ENCODE data around the gene RSRC1.
A peak's percentile ranks its signal among the peaks of the same experiment; 100 is the strongest.
"Not testable (repeated sequence)": the region's sequence is repeated elsewhere in the genome, so short reads cannot be mapped to it uniquely, and the experiment has no call there.

Gene RSRC1

DNA sequence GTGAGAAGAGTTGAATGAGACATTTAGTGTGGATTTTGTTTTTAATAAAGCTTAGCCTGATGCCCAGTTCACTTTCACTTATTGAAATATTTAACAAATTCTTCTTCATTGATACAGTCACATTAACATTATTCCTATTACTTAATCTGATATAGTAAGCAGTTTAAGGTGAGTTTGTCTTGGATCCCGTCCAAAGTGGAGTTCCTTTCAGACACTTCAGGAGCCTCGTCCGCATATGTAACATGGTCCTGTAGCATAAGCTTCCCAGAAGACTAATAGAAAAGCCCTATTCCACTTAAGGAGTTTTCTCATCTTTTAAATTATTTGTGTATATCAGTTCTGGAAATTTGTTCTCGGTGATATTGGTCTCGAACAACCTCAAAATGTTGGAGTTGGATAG is 421.4 kb downstream of the RSRC1 start:
- DNase-seq (ENCODE audit: low read depth), result no peak

DNA sequence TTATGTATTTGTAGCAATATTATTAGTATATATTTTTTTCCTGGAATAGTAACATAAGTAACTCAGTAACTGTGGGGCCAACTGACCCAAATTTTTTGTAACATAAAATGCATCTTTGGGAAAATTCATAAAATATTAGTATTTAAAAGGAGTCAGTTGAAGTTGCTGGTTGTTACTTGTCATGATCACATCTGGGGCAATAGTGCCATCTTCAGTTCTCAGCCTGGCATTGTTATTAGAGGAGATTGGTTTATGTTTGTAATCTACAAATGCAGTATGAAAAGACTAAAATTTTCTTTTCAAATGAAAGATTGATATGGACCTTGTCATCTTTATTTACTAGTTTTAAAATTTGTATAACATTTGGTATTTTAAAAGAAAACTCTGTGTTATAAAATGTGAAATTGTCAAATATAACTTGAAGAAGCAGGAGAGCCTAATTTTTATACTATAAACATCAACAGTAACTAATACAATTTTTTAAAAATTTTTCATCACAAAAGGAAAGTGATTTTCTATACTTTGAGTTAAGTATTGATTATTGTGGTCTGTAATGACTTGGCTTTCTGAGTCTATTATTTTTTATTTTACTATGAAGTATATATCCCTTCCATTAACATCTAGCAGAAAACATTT is 422.3 kb downstream of the RSRC1 start:
- DNase-seq (ENCODE audit: low read depth), result no peak

DNA sequence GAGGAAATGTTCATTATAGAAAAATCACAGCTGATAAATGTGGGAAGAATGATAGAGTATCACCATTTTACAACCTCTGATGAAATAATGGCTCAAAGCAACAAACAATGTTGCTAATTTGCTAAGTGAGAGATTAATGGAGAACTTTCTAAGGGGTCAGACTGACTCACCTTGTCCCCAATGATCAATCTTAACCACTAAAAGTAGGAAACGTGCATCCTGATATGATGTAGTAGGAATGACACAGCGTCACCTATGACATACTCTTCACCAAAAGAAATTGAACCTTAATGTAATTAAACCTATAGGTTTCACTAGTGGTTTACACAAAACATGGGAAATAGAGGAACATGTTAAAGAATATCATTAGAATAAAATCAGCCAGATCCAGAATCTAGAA is 426.0 kb downstream of the RSRC1 start:
- DNase-seq (ENCODE audit: low read depth), result no peak

DNA sequence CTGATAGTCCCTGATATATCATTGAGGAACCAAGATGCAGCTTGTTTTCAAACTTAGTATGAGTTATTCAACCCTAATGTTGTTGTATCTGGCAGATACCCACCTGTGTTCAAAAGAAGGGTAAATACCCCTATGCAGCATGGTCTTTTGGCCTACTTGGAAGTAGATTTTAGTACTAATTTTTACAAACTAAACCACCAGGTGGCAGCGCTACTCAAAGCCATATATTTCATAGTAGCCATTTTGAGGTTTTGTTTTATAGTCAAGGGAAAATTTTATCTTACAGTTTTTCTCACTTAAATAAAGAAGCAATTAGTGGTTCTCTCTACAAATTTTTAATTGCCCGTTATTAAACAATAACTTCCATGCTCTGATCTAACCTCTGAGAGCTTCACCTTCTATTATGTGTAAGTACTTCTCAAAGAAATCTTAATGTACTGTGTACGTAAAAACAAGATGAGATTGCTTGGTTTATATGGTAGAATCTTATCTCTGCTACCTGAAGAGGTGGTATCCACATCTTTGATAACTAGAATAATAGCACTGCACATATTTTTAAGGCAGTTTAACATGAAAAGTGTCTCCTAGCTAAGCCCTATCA is 429.6 kb downstream of the RSRC1 start:
- no peak for DNase-seq (ENCODE audit: low read depth)

DNA sequence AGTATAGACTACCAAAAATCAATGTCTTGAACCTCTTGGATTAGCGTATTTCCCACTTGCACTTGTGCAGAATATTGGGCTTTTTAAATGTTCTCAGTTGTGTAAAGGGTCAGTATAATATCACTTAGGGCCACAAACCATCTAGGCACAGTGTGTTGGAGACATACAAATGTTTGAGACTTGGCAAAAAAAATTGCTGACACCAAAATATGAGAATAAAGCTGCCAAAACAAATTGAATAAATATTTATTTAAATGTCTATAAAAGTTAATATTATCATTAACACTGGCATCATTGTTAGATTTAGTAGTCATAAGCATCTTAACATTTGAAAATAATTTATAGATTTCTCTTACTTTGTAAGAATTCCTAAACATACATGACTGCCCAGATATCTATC is 430.2 kb downstream of the RSRC1 start:
- DNase-seq (ENCODE audit: low read depth), result no peak

DNA sequence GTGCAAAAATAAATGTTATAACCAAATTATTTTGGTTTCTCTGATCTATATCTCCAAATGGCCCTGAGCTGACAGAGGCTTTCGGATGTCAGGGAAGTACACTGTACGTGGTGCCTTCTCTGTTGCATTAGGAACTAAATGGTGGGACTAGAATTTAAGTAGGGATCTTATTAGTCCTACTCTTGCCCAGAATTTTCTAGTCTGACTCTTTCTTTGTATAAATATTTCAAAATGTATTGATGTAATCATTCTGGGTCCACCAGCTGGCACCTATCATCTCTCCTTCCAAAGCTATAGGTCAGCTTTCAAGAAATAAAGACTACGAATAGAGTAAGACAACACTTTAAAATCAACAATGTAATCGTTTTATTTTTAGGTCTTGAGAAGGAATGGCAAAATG is 438.8 kb downstream of the RSRC1 start:
- no peak for DNase-seq (ENCODE audit: low read depth)

DNA sequence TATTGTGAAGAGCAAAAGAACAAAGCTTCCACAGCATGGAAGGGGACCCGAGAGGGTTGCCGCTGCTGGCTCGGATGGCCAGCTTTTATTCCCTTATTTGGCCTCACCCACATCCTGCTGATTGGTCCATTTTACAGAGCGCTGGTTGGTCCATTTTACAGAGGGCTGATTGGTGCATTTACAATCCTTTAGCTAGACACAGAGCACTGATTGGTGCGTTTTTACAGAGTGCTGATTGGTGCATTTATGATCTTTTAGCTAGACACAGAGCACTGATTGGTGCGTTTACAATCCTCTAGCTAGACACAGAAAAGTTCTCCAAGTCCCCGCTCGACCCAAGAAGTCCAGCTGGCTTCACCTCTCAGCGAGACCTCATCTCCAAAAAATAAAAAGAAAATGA is 440.0 kb downstream of the RSRC1 start:
- not testable (repeated sequence) for DNase-seq (ENCODE audit: low read depth)

DNA sequence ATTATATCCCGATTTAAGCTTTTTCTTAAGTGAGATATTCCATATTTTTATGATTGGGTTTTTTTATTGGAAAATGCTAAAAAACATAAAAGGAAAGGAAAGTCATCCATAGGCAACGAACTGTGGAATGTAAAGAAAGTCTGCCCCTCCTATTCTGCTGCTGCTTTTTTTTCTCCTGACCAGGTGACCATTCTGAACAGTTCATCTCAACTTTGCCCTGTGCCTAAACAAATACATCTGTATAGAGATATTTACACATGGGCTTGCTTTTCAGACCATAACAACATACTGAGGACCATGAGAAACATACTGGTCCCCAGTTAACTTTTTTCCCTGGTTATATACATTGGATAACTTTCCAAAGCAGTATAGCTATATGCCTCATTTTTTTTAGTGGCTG is 442.2 kb downstream of the RSRC1 start:
- no peak for DNase-seq (ENCODE audit: low read depth)

DNA sequence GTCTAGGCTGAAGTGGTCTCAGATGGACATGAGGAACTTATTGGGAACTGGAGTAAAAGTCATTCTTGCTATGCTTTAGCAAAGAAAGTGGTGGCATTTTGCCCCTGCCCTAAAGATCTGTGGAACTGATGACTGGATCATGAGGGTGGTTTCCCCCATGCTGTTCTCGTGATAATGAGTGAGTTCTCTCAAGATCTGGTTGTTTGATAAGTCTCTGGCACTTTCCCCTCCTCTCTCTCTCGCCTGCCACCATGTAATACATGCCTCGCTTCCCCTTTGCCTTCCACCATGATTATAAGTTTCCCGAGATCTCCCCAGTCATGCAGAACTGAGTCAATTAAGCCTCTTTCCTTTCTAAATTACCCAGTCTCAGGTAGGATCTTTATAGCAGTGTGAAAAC is 449.6 kb downstream of the RSRC1 start:
- DNase-seq (ENCODE audit: low read depth), result no peak

DNA sequence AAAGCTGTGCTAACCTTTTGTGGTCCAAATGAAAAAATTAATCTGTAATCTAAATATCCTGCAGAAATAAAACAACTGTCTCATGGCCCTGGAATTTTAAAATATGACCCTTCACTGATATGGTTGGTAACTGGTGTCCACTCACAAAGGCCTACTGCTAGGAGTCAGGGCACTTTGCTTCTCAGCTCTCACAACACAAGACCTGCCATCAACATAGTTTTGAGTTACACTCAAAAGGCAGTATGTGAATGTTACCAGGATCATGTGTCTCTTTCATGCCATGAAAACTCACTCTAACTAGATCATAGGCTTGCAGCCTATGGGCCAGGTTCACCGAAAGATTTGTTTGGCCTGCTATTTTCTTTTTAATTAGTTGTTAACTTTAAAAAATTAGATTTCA is 451.1 kb downstream of the RSRC1 start:
- no peak for DNase-seq (ENCODE audit: low read depth)

DNA sequence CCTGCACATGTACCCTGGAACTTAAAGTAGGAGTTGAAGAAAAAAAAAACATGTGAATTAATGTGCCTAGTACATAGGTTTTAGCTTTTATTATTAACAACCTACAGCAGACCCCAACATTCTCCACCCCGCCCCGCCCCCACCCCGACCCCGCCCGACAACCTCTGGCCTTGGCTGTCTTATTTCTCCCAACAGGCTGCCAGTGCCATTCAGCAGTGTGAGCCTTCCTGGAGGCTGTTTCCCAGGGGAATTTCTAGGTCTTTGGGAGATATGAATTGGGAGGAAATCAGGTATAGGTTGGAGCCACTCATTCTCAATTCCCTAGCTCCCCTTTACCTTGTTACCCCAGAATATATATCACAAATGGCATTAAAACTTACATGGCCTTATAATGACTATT is 452.8 kb downstream of the RSRC1 start:
- DNase-seq (ENCODE audit: low read depth), result no peak

DNA sequence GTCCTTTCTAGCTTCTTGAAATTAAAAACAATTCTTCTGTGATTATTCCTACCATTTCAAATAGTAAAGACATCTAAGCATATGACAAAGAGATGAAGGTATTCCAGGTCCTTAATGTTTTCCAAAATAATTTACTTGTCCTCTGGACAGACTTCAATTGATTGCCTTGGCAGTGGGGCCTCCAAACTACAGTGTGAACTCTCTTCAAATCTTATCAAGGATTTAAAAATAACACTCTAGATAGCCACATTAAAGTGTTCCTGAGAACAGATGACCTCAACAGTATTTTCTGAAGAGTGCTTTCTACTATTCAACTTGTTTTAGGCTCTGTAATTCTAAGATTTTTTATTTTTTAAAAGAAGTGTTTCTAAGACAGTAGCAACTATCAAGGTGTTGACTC is 453.2 kb downstream of the RSRC1 start:
- DNase-seq (ENCODE audit: low read depth), result no peak

DNA sequence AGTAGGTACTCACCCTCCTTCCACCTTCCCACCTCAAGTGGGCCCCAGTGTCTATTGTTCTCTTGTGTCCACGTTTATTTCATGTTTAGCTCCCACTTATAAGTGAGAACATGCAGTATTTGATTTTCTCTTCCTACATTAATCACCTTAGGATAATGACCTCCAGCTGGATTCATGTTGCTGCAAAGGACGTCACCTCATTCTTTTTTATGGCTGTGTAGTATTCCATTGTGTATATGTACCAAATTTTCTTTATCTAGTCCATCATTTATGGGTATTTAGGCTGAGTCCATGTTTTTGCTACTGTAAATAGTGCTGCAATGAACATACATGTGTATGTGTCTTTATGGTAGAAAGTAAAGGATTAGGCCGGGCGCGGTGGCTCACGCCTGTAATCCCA is 455.2 kb downstream of the RSRC1 start:
- no peak for DNase-seq (ENCODE audit: low read depth)

DNA sequence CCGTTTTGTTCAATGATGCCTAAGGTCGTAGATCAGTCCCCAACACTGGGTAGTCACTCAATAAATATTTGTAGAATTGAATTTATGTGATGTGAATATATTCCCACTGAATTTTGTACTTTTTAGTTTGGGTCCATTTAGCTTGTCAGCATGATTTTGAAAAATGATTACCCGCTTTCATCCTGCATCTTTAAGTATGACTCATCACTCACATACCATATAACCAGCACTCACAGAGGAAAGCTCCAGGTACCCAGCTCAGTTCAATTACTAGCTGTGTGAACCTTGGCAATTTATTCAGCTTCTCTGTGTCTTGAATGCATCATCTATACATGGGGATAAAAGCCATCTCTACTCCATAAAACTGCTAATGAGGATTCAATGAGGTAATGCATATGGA is 458.9 kb downstream of the RSRC1 start:
- no peak for DNase-seq (ENCODE audit: low read depth)

DNA sequence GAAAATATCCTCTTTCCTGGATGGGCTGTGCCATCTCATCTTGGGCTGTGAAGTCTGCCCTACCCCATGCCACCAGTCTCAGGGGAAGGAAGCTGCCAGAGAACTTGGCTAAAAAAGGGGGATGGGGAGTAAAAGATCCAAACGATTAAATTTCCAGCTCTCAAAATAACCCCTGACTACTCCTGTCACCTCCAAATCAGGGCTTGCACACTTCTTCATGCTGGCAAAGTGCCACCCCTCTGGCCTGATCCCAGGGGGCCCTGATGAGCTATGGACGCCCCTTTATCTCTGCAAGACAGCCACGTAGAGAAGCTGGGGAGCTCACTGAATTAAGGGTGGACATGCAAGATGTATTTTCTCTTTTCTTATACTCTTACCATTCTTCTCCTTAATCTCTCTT is 459.9 kb downstream of the RSRC1 start:
- DNase-seq (ENCODE audit: low read depth), result no peak

DNA sequence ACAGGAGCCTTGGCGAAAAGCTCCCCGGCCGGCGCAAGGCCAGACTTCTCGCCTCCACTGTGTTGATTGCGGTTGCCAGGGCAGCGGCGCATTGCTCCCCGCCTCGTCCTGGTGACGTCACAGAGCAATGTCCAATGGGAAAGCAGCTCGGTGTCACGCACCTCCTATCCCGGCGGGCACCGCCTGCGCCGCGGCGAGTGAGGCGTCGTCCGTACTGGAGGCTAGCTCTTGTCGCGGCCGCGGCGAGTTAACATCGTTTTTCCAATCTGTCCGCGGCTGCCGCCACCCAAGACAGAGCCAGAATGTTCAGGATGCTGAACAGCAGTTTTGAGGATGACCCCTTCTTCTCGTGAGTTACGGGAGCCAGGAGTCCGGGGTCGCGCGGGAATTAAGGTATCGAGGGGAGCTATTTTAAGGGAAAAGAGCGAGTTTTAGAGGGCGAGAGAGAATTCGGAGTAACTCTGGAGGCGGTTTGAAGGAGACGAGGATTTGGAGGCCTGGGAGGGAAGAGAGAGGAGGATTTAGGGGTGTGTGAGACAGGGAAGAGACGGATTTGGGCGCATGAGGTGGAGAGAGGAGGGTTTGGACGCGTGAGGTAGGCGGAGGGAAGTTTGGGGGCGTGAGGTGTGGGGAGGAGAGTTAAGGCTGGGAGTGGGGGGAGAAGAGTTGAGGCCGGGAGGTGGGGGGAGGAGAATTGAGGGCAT is 461.3 kb downstream of the RSRC1 start, which contains the start of gene MLF1:
MLF1 (plus strand) TSS at position 196 of the 704 bp plus-strand sequence; CDS start at position 303, 107 bp downstream.
- peak; percentile 65 for DNase-seq (ENCODE audit: low read depth)

DNA sequence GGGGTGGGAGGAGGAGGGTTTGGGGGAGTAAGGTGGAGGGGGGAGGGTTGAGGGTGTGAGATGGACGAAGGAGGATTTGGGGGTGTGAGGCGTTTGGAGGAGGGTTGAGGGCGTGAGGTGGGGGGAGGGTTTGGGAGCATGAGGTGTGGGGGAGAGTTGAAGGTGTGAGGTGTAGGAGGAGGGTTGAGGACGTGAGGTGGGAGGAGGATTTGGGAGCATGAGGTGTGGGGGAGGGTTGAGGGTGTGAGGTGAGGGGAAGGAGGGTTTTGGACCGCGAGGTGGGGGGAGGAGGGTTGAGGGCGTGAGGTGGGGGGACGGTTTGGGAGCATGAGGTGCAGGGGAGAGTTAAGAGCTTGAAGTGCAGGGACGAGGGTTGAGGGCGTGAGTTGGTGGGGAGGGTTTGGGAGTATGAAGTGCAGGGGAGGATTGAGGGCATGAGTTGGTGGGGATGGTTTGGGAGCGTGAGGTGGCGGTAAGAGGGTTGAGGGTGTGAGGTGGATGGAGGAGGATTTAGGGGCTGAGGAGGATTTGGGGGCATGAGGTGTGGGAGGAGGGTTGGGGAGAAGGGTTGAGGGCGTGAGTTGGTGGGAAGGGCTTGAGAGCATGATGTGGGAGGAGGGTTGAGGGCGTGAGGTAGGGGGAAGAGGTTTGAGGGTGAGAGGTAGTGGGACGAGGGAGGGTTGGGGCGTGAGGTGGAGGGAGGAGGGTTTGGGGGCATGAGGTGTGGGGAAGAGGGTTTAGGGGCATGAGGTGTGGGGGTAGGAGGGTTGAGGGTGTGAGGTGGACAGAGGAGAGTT is 462.3 kb downstream of the RSRC1 start:
- DNase-seq (ENCODE audit: low read depth), result no peak

DNA sequence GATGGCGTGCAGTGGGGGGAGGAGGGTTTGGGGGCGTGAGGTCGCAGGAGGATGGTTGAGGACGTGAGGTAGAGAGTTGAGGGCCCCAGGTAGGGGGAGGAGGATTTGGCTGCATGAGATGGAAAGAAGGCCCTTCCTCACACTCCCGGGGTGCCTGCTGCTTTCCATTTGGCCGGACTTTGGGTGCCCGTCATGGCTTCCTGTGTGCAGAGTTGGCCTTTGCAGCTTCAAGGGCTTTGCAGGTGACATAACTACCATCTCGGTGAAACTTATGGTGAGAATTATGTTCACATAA is 462.8 kb downstream of the RSRC1 start:
- no peak for DNase-seq (ENCODE audit: low read depth)

DNA sequence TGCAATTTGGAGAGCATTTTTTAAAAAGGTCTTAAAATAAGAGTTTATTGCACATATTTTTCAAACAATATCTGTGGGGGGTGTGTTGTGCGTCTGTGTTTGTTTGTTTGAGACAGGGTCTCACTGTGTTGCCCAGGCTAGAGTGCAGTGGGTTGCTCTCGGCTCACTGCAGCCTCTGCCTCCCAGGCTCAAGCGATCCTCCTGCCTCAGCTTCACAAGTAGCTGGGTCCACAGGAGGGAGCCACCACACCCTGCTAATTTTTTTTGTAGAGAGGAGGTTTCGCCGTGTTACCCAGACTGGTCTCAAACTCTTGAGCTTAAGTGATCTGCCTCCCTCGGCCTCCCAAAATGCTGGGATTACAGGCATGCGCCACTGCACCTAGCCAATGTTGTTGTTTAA is 463.8 kb downstream of the RSRC1 start:
- no peak for DNase-seq (ENCODE audit: low read depth)

DNA sequence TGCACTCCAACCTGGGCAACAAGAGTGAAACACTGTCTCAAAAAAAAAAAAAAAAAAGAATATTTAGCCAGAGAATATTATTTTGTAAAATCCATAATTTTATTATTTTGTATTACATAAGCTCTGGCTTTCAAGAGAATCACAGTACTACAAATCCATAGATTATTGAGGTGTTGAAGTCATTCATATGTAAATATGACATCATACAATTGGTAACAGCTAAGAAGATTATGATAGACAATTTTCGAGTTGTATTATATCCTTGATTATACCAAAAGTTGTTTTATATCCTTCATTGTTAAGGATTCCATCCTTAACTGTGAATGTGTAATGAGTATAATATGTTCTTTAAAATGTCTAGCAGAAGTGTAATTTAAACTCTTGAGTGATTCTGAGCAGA is 464.8 kb downstream of the RSRC1 start:
- no peak for DNase-seq (ENCODE audit: low read depth)

DNA sequence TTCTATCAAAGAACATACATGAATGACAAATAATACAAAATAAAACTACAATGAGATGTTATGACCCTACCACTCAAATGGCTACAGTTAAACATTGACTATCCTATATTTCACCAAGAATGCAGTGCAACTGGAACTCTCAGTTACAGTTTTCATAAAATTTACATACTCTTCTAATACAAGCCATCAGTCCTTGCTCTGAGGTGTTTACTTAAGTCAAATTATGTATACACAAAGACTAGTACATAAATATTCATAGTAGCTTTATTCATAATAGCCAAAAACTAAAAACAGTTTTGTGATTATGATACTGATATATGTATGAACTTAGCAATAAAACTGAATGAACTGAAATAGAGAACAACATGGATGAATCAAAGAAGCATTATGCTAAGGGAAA is 480.3 kb downstream of the RSRC1 start:
- no peak for DNase-seq (ENCODE audit: low read depth)
